Measurements from ENCODE around the gene APOBEC4. TPM values are rescaled to one million over a fixed set of nuclear protein-coding genes. Genes with fewer than 3 reads are reported as not detected.

APOBEC4 gene
- polyA plus RNA-seq, 1 experiment = not detected

DNA sequence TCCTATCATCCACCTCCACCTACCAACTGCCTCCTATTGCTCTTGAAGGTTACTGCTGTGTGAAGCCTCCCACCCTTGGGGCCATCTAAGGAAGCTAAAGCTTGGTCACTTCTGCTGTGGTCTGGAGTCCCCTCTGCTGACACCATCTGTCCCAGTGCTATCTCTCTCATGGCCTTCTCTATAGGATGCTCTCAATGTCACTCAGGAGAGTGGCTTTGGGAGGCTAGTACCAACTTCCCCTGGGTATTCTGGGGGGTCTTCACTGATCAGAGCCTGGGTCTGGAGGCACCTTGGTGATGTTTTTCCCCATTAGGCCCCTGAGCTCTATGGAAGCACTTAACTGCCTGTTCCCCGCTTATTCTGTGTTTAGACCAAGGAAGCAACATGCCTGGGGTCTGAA is 50.6 kb downstream of the APOBEC4 start:
- no peaks in the 10 kb centered on the region for H3K27me3 ChIP-seq (ENCODE audit: control insufficient read depth, insufficient read depth, low read length)
- H3K4me3 ChIP-seq (ENCODE audit: low read depth, low read length) = no peak overlapping the region
- TF ChIP-seq, protein P1, sequence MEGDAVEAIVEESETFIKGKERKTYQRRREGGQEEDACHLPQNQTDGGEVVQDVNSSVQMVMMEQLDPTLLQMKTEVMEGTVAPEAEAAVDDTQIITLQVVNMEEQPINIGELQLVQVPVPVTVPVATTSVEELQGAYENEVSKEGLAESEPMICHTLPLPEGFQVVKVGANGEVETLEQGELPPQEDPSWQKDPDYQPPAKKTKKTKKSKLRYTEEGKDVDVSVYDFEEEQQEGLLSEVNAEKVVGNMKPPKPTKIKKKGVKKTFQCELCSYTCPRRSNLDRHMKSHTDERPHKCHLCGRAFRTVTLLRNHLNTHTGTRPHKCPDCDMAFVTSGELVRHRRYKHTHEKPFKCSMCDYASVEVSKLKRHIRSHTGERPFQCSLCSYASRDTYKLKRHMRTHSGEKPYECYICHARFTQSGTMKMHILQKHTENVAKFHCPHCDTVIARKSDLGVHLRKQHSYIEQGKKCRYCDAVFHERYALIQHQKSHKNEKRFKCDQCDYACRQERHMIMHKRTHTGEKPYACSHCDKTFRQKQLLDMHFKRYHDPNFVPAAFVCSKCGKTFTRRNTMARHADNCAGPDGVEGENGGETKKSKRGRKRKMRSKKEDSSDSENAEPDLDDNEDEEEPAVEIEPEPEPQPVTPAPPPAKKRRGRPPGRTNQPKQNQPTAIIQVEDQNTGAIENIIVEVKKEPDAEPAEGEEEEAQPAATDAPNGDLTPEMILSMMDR (IDR thresholded peaks at IDR 0.05; ENCODE audit: insufficient read depth, low read depth, low read length) = no peak
- ChIA-PET CTCF (no interaction called here), POLR2A (interaction anchor here (0.6 kb wide), 1 partner anchor 23 kb away, joined by 3 read pairs; no protein-coding TSS in a partner anchor)
- DNase-seq (ENCODE audit: low read depth) = no peak
- H3K36me3 ChIP-seq (ENCODE audit: control insufficient read depth, insufficient read depth, low read length) = no peaks in the 10 kb centered on the region

DNA sequence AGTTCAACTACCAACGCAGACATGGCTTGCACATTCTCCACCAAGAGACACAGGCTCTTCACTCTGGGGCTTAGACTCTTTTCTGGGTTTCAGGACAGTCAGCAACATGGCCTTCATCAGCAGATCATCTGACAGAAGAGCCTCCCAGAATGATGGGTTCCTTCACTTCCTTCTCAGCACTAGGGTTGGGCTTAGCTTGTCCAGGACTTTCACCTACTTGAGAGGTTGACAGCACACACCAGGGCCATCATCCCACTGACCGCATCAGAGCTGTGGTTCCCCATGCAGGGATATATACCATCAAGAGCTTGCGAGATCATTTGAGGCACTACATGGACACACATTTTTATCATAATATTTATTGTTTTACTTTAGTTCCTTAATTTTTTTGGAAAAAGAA is 52.5 kb downstream of the APOBEC4 start:
- ChIA-PET POLR2A (no interaction called here), CTCF (interaction anchor here (1.0 kb wide), 1 partner anchor 9 kb away, joined by 3 read pairs; no protein-coding TSS in a partner anchor)
- DNase-seq (ENCODE audit: low read depth) = no peak
- H3K36me3 ChIP-seq (ENCODE audit: control insufficient read depth, insufficient read depth, low read length) = no peaks in the 10 kb centered on the region
- no peak overlapping the region for H3K4me3 ChIP-seq (ENCODE audit: low read depth, low read length)
- TF ChIP-seq, protein P1 (IDR thresholded peaks at IDR 0.05; ENCODE audit: insufficient read depth, low read depth, low read length) = no peak
- no peaks in the 10 kb centered on the region for H3K27me3 ChIP-seq (ENCODE audit: control insufficient read depth, insufficient read depth, low read length)

DNA sequence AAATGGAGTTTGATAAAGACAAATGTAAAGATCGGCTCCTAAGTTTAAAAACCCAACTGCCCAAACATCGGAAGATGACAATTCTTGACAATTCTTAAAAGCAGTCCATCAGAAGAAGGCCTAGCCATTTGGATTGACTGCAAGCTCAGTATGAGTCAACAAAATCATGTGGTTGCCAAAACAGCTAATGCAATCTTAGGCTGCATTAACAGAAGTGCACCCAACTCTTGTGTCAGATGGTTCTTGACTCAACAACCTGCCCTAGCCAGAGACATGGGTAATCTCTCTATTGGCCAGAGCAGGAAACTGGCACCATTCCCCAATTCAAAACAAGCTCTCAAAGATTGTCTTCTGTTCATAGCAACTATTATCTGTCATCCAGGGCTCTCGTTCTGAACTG is 53.0 kb downstream of the APOBEC4 start:
- Histone ChIP-seq H3K36me3 (ENCODE audit: control insufficient read depth, insufficient read depth, low read length) (no peaks in the 10 kb centered on the region), H3K27me3 (ENCODE audit: control insufficient read depth, insufficient read depth, low read length) (no peaks in the 10 kb centered on the region), H3K4me3 (ENCODE audit: low read depth, low read length) (no peak overlapping the region)
- DNase-seq (ENCODE audit: low read depth) = no peak
- TF ChIP-seq, protein P1 (IDR thresholded peaks at IDR 0.05; ENCODE audit: insufficient read depth, low read depth, low read length) = no peak
- POLR2A ChIA-PET = no interaction called here
- CTCF ChIA-PET = interaction anchor here (1.0 kb wide), 1 partner anchor 9 kb away, joined by 3 read pairs; no protein-coding TSS in a partner anchor

- no peak overlapping the region for H3K4me3 ChIP-seq (ENCODE audit: low read depth, low read length)
- no peak for DNase-seq (ENCODE audit: low read depth)
- TF ChIP-seq, protein P1 (IDR thresholded peaks at IDR 0.05; ENCODE audit: insufficient read depth, low read depth, low read length) = no peak
- H3K27me3 ChIP-seq (ENCODE audit: control insufficient read depth, insufficient read depth, low read length) = no peaks in the 10 kb centered on the region; the same call in 1 of the 2 replicates
- POLR2A ChIA-PET = no interaction called here
- H3K36me3 ChIP-seq (ENCODE audit: control insufficient read depth, insufficient read depth, low read length) = no peaks in the 10 kb centered on the region
- CTCF ChIA-PET = no interaction called here
Observed at GRCh38 chr1:183598386-183598785, 54.7 kb downstream of the APOBEC4 start.

DNA sequence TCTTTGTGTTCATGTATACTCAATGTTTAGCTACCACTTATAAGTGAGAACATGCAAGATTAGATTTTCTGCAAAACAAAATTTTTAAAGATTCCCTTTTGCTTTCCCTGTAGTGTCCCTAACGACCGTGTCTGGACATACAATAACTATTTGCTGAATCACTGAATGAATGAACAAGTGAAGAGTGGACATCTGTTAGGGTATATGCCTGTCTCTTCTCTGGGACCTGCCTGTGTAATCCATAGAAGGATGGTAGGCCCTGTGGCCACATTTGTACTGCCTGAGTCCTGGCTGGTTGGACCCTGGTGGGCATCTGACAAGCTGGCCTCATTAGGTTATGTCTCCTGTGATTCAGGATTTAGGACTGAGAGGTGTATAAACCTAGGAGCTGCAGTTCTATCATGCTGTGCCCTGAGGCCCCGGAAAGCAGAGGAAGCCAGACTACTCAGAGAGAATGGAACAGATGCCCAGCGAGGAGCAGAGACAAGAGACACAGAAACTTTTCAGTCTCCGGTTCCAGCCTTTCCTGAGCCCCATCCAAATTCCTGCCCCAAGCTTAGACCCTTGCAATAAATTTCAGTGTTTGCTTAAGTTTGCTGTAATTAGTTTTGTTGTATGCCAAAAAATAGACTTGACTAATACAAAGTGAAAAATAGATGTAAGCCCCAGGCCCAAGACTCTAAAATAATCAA is 55.3 kb downstream of the APOBEC4 start:
- Histone ChIP-seq H3K27me3 (ENCODE audit: control insufficient read depth, insufficient read depth, low read length) (no peaks in the 10 kb centered on the region; the same call in 1 of the 2 replicates), H3K4me3 (ENCODE audit: low read depth, low read length) (no peak overlapping the region), H3K36me3 (ENCODE audit: control insufficient read depth, insufficient read depth, low read length) (no peaks in the 10 kb centered on the region)
- ChIA-PET CTCF (no interaction called here), POLR2A (no interaction called here)
- TF ChIP-seq, protein P1 (IDR thresholded peaks at IDR 0.05; ENCODE audit: insufficient read depth, low read depth, low read length) = no peak
- no peak for DNase-seq (ENCODE audit: low read depth)
